Vagina (tissue), 2 donors: ENCODE results near the gene CBFA2T3. TPM values are rescaled to one million over a fixed set of nuclear protein-coding genes. Genes with fewer than 3 reads are reported as not detected.

Experiments
- DNase-seq, 2 donors: peaks; one replicate each; pipeline ENCODE4 v3.0.0-alpha.2; 2017; ENCODE audit errors: extremely low spot score in 2 of 2
- H3K27ac ChIP-seq: fragments of 200-600 bp; sonication (generic); one replicate; pipeline ENCODE4 v1.5.1; 2019
- H3K27me3 ChIP-seq: fragments of 200-600 bp; sonication (generic); one replicate; pipeline ENCODE4 v1.5.1; 2019
- H3K36me3 ChIP-seq, 2 donors: fragments of 200-600 bp; sonication (generic); one replicate each; pipeline ENCODE4 v1.5.1; 2017 to 2019
- H3K4me1 ChIP-seq: fragments of 200-600 bp; sonication (generic); one replicate; pipeline ENCODE4 v1.5.1; 2019
- H3K4me3 ChIP-seq, 2 donors: fragments of 200-600 bp; sonication (generic); 1 replicate in 1 of 2; 2 replicates in 1 of 2; pipeline ENCODE4 v1.5.1; 2016 to 2019
- H3K9me3 ChIP-seq: fragments of 200-600 bp; sonication (generic); one replicate; pipeline ENCODE4 v1.5.1; 2019
- POLR2A ChIP-seq, 2 donors: fragments of 450-650 bp; IDR thresholded peaks; one replicate each; pipeline ENCODE4 v1.6.1; 2017; ENCODE audit warnings: antibody characterized with exemption in 2 of 2, mild to moderate bottlenecking in 2 of 2, moderate library complexity in 2 of 2
- POLR2AphosphoS5 ChIP-seq, 2 donors: sonication (generic); formaldehyde crosslinking; IDR thresholded peaks; one replicate each; pipeline ENCODE4 v1.9.0; 2017; ENCODE audit warnings: antibody characterized with exemption in 2 of 2, mild to moderate bottlenecking in 2 of 2, low read depth in 1 of 2; ENCODE audit not compliant: insufficient read depth in 1 of 2
- intact Hi-C: fragments of 100-400 bp; cut with DNase I; formaldehyde crosslinking; loops from one replicate; pipeline ENCODE4 v1.15.1; 2023
- total RNA-seq: library from RNA; depleted of rRNA; stranded (reverse); fragments of >200 nt; gene quantifications from one replicate; pipeline ENCODE4 v1.2.3, GENCODE V29; 2016
- TF ChIP-seq, protein P1 (sequence below), 3 experiments: fragments of 450-650 bp in 2 of 3; fragments of 200-600 bp in 1 of 3; sonication (generic) in 1 of 3; IDR thresholded peaks; one replicate each; pipeline ENCODE4 v1.5.1; 2017 to 2019; ENCODE audit warnings: antibody characterized with exemption in 3 of 3, mild to moderate bottlenecking in 2 of 3, moderate library complexity in 2 of 3

Gene CBFA2T3
- total RNA-seq, 1 donor from 2014 or later, result 2.7 TPM

- intact Hi-C loops, result no loop called here
- H3K4me3 ChIP-seq, result no peak within 1 kb of the TSS
- no peaks in the 10 kb centered on the region for H3K27me3 ChIP-seq
Measured at GRCh38 chr16:88866151-88866920, 110.7 kb downstream of the CBFA2T3 start, which contains the start of gene PABPN1L. PABPN1L (minus strand) TSS chr16:88866660; CDS start chr16:88866606, 54 bp downstream.

GRCh38 chr16:88865742-88866141, 111.3 kb downstream of the CBFA2T3 start:
- intact Hi-C loops, result no loop called here
- H3K27me3 ChIP-seq, result no peaks in the 10 kb centered on the region
- H3K36me3 ChIP-seq, result peaks cover 0 to 13% of the 10 kb centered on the region in 2 donors
- H3K9me3 ChIP-seq, result no peaks in the 10 kb centered on the region
- no peak for TF ChIP-seq POLR2A (IDR thresholded peaks at IDR 0.05)
- TF ChIP-seq, protein P1, sequence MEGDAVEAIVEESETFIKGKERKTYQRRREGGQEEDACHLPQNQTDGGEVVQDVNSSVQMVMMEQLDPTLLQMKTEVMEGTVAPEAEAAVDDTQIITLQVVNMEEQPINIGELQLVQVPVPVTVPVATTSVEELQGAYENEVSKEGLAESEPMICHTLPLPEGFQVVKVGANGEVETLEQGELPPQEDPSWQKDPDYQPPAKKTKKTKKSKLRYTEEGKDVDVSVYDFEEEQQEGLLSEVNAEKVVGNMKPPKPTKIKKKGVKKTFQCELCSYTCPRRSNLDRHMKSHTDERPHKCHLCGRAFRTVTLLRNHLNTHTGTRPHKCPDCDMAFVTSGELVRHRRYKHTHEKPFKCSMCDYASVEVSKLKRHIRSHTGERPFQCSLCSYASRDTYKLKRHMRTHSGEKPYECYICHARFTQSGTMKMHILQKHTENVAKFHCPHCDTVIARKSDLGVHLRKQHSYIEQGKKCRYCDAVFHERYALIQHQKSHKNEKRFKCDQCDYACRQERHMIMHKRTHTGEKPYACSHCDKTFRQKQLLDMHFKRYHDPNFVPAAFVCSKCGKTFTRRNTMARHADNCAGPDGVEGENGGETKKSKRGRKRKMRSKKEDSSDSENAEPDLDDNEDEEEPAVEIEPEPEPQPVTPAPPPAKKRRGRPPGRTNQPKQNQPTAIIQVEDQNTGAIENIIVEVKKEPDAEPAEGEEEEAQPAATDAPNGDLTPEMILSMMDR (IDR thresholded peaks at IDR 0.05), result no peak
- no peak for TF ChIP-seq POLR2AphosphoS5 (IDR thresholded peaks at IDR 0.05; ENCODE audit: insufficient read depth in 1 of 2, low read depth in 1 of 2)
- no peak overlapping the region for H3K4me3 ChIP-seq
- no peaks in the 10 kb centered on the region for H3K4me1 ChIP-seq
- H3K27ac ChIP-seq, result no peak overlapping the region
- DNase-seq, result no peak

More at GRCh38 chr16:88866151-88866920, 110.7 kb downstream of the CBFA2T3 start, which contains the start of gene PABPN1L:
- TF ChIP-seq, protein P1 (IDR thresholded peaks at IDR 0.05), result no peak
- TF ChIP-seq POLR2AphosphoS5 (IDR thresholded peaks at IDR 0.05; ENCODE audit: insufficient read depth in 1 of 2, low read depth in 1 of 2) (no peak), POLR2A (IDR thresholded peaks at IDR 0.05) (no peak)
- Histone ChIP-seq H3K27ac (no peak within 1 kb of the TSS), H3K4me1 (no peaks in the 10 kb centered on the region), H3K36me3 (peaks cover 0 to 7% of the 10 kb centered on the region in 2 donors), H3K9me3 (no peaks in the 10 kb centered on the region)
- no peak for DNase-seq

GRCh38 chr16:88865310-88865709, 111.7 kb downstream of the CBFA2T3 start:
- no peak for DNase-seq
- Histone ChIP-seq H3K27ac (no peak overlapping the region), H3K27me3 (no peaks in the 10 kb centered on the region), H3K9me3 (no peaks in the 10 kb centered on the region), H3K36me3 (peaks cover 0 to 17% of the 10 kb centered on the region in 2 donors), H3K4me3 (no peak overlapping the region), H3K4me1 (no peaks in the 10 kb centered on the region)
- intact Hi-C loops, result no loop called here
- TF ChIP-seq POLR2A (IDR thresholded peaks at IDR 0.05) (no peak), POLR2AphosphoS5 (IDR thresholded peaks at IDR 0.05; ENCODE audit: insufficient read depth in 1 of 2, low read depth in 1 of 2) (no peak)
- TF ChIP-seq, protein P1 (IDR thresholded peaks at IDR 0.05), result no peak

- intact Hi-C loops, result no loop called here
- Histone ChIP-seq H3K9me3 (no peaks in the 10 kb centered on the region), H3K27me3 (no peaks in the 10 kb centered on the region), H3K36me3 (peaks cover 0 to 25% of the 10 kb centered on the region in 2 donors), H3K27ac (no peak overlapping the region), H3K4me1 (peaks cover 2% of the 10 kb centered on the region), H3K4me3 (no peak overlapping the region)
- DNase-seq, result no peak
- TF ChIP-seq POLR2A (IDR thresholded peaks at IDR 0.05), result no peak
- no peak for TF ChIP-seq POLR2AphosphoS5 (IDR thresholded peaks at IDR 0.05; ENCODE audit: insufficient read depth in 1 of 2, low read depth in 1 of 2)
- TF ChIP-seq, protein P1 (IDR thresholded peaks at IDR 0.05), result no peak
Measured at GRCh38 chr16:88864521-88864920, 112.5 kb downstream of the CBFA2T3 start.

DNA sequence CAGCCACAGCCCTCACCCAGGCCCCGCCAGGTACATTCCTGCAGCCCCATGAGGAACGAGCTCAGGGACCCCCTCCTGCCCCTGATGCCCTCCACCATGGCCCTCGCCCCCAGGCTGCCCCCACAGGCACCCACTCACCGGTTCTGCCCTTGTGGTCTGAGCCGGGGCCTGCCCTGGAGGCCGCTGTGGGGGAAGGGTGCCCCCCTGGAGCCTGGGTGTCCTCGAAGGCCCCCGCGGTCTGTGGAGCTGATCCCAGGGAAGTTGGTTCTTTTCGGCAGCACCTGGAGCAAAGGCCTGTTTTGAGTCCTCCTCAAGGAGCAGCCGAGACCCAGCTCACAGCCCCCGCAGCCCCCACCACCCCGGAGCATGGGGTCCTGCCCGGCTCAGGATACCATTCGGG, 112.9 kb downstream of the CBFA2T3 start:
- intact Hi-C loops, result no loop called here
- TF ChIP-seq POLR2AphosphoS5 (IDR thresholded peaks at IDR 0.05; ENCODE audit: insufficient read depth in 1 of 2, low read depth in 1 of 2) (no peak), POLR2A (IDR thresholded peaks at IDR 0.05) (no peak)
- TF ChIP-seq, protein P1 (IDR thresholded peaks at IDR 0.05), result no peak

More for the DNA sequence above, 112.9 kb downstream of the CBFA2T3 start:
- H3K4me1 ChIP-seq, result peaks cover 5% of the 10 kb centered on the region
- no peaks in the 10 kb centered on the region for H3K27me3 ChIP-seq
- peaks cover 0 to 29% of the 10 kb centered on the region in 2 donors for H3K36me3 ChIP-seq
- H3K27ac ChIP-seq, result no peak overlapping the region
- H3K4me3 ChIP-seq, result no peak overlapping the region
- DNase-seq, result no peak
- no peaks in the 10 kb centered on the region for H3K9me3 ChIP-seq
